Placental pericyte (primary cell): ENCODE data around the gene PANX3. TPM values are rescaled to one million over a fixed set of nuclear protein-coding genes. Genes with fewer than 3 reads are reported as not detected.

Experiments used
- small RNA-seq: library from RNA; depleted of rRNA; stranded (forward); fragments of <200 nt; gene quantifications from one replicate; pipeline ENCODE3, GENCODE V24; 2012; ENCODE audit warnings: low replicate concordance
- total RNA-seq: library from RNA; depleted of rRNA; stranded (reverse); fragments of >200 nt; gene quantifications from 2 replicates; pipeline ENCODE4 v1.2.3, GENCODE V29; 2012

The PANX3 gene
- not detected in 2 replicates for total RNA-seq

GRCh38 chr11:124611064-124611463 lies at the start of gene PANX3:
PANX3 (plus strand) TSS chr11:124611428; CDS start chr11:124611557, 129 bp downstream.

GRCh38 chr11:124569697-124570096 lies 41.5 kb upstream of the PANX3 start, which contains the start of gene OR8A1:
OR8A1 (plus strand) TSS chr11:124569997; CDS start chr11:124570120, 123 bp downstream.

GRCh38 chr11:124622531-124623451 lies 11.6 kb downstream of the PANX3 start, which contains the start of gene TBRG1:
TBRG1 (plus strand) TSS chr11:124622864; CDS start chr11:124623084, 220 bp downstream.

Small RNA genes lying within 50 kb of the gene (small RNA-seq; reads per million reads assigned to genes)
- not detected for gene RNA5SP352

Other genes starting within 250 kb of the PANX3 start
- not detected in 2 replicates for gene OR8B2, start 226.9 kb upstream of the PANX3 start, total RNA-seq
- gene OR8B3, start 212.4 kb upstream of the PANX3 start, total RNA-seq, result not detected in 2 replicates
- gene OR8B4, start 186.6 kb upstream of the PANX3 start, total RNA-seq, result not detected in 2 replicates
- gene OR8B8, start 165.7 kb upstream of the PANX3 start, total RNA-seq, result not detected in 2 replicates
- gene OR8B12, start 67.8 kb upstream of the PANX3 start, total RNA-seq, result not detected in 2 replicates
- under 0.01 TPM in 2 replicates for gene OR8A1, start 41.4 kb upstream of the PANX3 start, total RNA-seq
- 26.6 and 37.9 TPM in 2 replicates for gene TBRG1, start 11.4 kb downstream of the PANX3 start, total RNA-seq
- gene SIAE, start 62.3 kb downstream of the PANX3 start, total RNA-seq, result 6.9 and 12.7 TPM in 2 replicates
- gene SPA17, start 62.5 kb downstream of the PANX3 start, total RNA-seq, result 5.0 and 7.9 TPM in 2 replicates
- gene NRGN, start 128.5 kb downstream of the PANX3 start, total RNA-seq, result 2.3 TPM in 1 of 2 replicates, not detected in the other
- not detected in 2 replicates for gene VSIG2, start 140.8 kb downstream of the PANX3 start, total RNA-seq
- 0.22 and 2.7 TPM in 2 replicates for gene ESAM, start 150.9 kb downstream of the PANX3 start, total RNA-seq
- gene MSANTD2, start 189.0 kb downstream of the PANX3 start, total RNA-seq, result 5.9 and 25.6 TPM in 2 replicates